Measurements from ENCODE around the gene CCDC141. TPM values are rescaled to one million over a fixed set of nuclear protein-coding genes. Genes with fewer than 3 reads are reported as not detected.

The CCDC141 gene
- total and polyA plus RNA-seq, 2 donors (not counting 3 experiments of a cell fraction or from before 2014, with no cell fraction given) = not detected

DNA sequence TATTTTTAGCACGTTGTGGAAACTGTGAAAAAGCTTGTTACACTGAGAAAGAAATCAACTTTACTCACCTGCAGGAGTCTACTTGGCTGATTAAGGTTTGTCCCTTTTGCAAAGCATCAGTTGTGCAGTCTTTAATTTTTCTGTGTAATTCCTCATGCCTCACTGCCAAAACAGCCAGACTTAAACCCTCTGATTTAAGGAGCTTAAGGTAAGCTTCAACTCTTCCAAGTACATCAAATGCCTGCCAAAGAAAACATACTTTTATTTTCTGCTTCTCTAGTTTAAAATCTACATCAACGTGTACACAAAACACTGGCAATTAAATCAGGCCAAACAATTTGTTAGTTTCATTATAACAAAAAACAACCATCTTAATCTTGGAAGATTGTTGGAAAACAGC lies 144.7 kb downstream of the CCDC141 start:
- H3K9ac ChIP-seq (replicated peaks; ENCODE audit: extremely low read depth, insufficient read depth, low read length) = no peak overlapping the region
- no peaks in the 10 kb centered on the region for H4K20me1 ChIP-seq (replicated peaks; ENCODE audit: control insufficient read depth, extremely low read depth, insufficient read depth, low read length)
- TF ChIP-seq MYC (IDR thresholded peaks at IDR 0.05; ENCODE audit: low read depth, low read length) (no peak), CTCF (IDR thresholded peaks at IDR 0.05; ENCODE audit: extremely low read depth in 1 of 2, insufficient read depth in 1 of 2, low read depth in 1 of 2, low read length in 2 of 2) (no peak), EZH2 (IDR thresholded peaks at IDR 0.05; ENCODE audit: borderline replicate concordance, low read depth, low read length, severe bottlenecking) (no peak), POLR2A (IDR thresholded peaks at IDR 0.05; ENCODE audit: low read depth, low read length) (no peak), GATA2 (IDR thresholded peaks at IDR 0.05; ENCODE audit: insufficient read depth, insufficient read length, low read depth, low read length) (no peak), JUN (IDR thresholded peaks at IDR 0.05; ENCODE audit: borderline replicate concordance, insufficient read depth, insufficient read length, low read depth) (no peak), FOS (IDR thresholded peaks at IDR 0.05; ENCODE audit: borderline replicate concordance, insufficient read depth, low read length) (no peak), POLR2AphosphoS5 (IDR thresholded peaks at IDR 0.05; ENCODE audit: insufficient read depth, low read depth, low read length) (no peak)
- TF ChIP-seq, protein P1, sequence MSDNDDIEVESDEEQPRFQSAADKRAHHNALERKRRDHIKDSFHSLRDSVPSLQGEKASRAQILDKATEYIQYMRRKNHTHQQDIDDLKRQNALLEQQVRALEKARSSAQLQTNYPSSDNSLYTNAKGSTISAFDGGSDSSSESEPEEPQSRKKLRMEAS (IDR thresholded peaks at IDR 0.05; ENCODE audit: insufficient read depth, insufficient read length) = no peak
- no peaks in the 10 kb centered on the region for H3K36me3 ChIP-seq (ENCODE audit: control insufficient read depth in 2 of 2, extremely low read depth in 1 of 2, insufficient read depth in 2 of 2, low read length in 2 of 2)
- H3K4me3 ChIP-seq (replicated peaks in 1 of 3; ENCODE audit: insufficient read depth in 1 of 3, low read depth in 1 of 3, low read length in 3 of 3) = no peak overlapping the region
- H3K27ac ChIP-seq (ENCODE audit: insufficient read depth, low read depth, low read length) = no peak overlapping the region
- dilution Hi-C loops (cut with MboI; ENCODE audit: extremely low pct_ligation_motif_present, low sequenced_read_pairs) (loop anchor here (25.0 kb wide), 1 partner anchor 93 kb away; the partner anchor contains the start of gene TTN), intact Hi-C loops (cut with micrococcal nuclease) (no loop called here)
- POLR2A ChIA-PET = no interaction called here
- peaks cover 0 to 2% of the 10 kb centered on the region in 2 experiments for H3K27me3 ChIP-seq (ENCODE audit: control insufficient read depth in 2 of 2, insufficient read depth in 2 of 2, low read length in 2 of 2)
- no peak overlapping the region for H3K4me2 ChIP-seq (ENCODE audit: insufficient read depth, low read length)
- no peaks in the 10 kb centered on the region for H3K4me1 ChIP-seq (ENCODE audit: control insufficient read depth, extremely low read depth, insufficient read depth, low read length)
- BruUV-seq (replicated peaks) = no TSS peak
- DNase-seq (ENCODE audit: low read depth, low spot score) = no peak
- H3K9me1 ChIP-seq (replicated peaks; ENCODE audit: control insufficient read depth, extremely low read depth, insufficient read depth, low read length) = no peaks in the 10 kb centered on the region
- H3K9me3 ChIP-seq (replicated peaks; ENCODE audit: control insufficient read depth, insufficient read depth, low read length) = no peaks in the 10 kb centered on the region
- H3K79me2 ChIP-seq (ENCODE audit: control insufficient read depth, insufficient read depth, low read length) = no peaks in the 10 kb centered on the region
- CTCF ChIA-PET = interaction anchor here (0.7 to 2.0 kb wide), 9 partner anchors 8 to 205 kb away, joined by 3 to 19 read pairs (median 4); no protein-coding TSS in a partner anchor
- no peak for FAIRE-seq
- no peak overlapping the region for H2AFZ ChIP-seq (ENCODE audit: low read depth, low read length)

Data from endothelial cell of umbilical vein (primary cell).